IPS-NIHi11 (cell line): ENCODE measurements around the gene CD37.
"Not testable (repeated sequence)": the region's sequence is repeated elsewhere in the genome, so short reads cannot be mapped to it uniquely, and the experiment has no call there.

Experiments
- DNase-seq: peaks from one replicate; pipeline ENCODE4 v3.0.0; 2012; ENCODE audit warnings: mixed read lengths, low spot score

CD37 gene

GRCh38 chr19:49331187-49331586, 4.0 kb upstream of the CD37 start:
- not testable (repeated sequence) for DNase-seq

DNA sequence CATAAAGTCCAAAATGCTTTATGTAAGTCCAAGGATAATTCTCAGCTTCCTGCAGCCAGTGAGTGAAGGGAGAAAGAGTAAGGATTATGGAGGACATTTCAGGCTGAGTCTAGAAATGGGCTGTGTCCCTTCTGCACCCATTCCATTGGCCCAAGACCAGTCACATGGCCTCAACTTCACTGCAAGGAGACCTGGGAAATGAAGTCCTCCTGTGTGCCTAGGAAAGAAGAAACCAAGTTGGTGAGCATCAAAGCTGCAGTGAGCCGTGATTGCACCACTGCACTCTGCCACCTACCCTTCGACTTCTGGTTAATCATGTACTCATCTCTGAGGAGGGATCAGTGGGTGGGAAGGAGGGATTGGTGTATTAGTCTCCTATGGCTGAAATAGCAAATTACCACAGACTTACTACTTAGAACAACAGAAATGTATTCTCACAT, 3.6 kb upstream of the CD37 start:
- DNase-seq = peak; percentile 71

- not testable (repeated sequence) for DNase-seq
These were observed 2.4 kb upstream of the CD37 start for GRCh38 chr19:49332691-49333417.

GRCh38 chr19:49333418-49333805, 1.8 kb upstream of the CD37 start:
- DNase-seq = no peak

DNA sequence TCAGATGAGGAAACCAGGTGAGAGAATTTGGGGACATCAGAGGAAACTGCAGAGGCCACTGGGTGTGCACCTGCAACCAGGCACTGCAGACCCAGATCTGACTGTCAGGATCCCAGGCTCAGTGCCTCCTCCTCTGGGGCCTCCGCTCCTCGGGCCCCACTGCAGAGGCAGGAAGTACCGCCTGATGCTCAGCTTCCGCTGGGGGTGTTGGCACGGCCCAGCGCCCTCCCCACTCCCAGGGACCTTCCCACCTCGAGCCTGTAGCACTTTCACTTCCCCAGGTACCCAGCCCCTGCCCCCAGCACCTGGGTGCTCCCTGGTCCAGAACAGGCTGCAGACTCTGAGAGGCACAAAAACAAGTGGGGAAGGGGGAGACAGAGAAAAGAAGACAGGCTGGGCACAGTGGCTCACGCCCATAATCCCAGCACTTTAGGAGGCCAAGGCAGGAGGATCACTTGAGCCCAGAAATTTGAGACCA, 1.4 kb upstream of the CD37 start:
- no peak for DNase-seq

DNA sequence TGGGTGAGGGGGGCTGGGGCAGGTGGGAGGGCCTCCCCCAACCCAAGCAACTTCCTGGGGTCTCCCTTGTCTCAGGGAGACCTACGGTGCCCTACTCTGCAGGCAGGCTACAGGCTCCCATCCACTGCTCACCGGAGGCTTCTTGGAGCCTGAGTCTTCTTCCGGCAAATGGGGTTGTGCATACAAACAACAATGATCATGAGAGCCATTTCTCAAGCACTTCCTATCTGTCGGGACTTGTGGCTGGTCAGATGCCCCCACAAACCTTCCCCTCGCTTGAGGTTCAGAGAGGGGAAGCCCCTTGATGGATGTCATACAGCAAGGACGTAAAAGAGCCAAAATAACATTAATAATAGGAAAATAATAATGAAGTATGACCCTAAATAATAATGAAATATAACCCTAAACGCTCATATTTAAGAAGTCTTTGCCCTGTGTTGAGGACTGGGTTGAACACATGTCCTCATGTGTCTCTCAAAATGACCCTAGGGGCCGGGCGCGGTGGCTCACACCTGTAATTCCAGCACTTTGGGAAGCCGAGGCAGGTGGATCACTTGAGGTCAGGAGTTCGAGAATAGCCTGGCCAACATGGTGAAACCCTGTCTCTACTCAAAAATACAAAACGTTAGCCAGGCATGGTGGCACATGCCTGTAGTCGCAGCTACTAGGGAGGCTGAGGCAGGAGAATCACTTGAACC, 727 bp downstream of the CD37 start:
- DNase-seq = no peak

- no peak for DNase-seq
These were observed 1.5 kb downstream of the CD37 start for GRCh38 chr19:49336482-49337266.

- no peak for DNase-seq
These were observed 2.2 kb downstream of the CD37 start for GRCh38 chr19:49337267-49338022.

DNA sequence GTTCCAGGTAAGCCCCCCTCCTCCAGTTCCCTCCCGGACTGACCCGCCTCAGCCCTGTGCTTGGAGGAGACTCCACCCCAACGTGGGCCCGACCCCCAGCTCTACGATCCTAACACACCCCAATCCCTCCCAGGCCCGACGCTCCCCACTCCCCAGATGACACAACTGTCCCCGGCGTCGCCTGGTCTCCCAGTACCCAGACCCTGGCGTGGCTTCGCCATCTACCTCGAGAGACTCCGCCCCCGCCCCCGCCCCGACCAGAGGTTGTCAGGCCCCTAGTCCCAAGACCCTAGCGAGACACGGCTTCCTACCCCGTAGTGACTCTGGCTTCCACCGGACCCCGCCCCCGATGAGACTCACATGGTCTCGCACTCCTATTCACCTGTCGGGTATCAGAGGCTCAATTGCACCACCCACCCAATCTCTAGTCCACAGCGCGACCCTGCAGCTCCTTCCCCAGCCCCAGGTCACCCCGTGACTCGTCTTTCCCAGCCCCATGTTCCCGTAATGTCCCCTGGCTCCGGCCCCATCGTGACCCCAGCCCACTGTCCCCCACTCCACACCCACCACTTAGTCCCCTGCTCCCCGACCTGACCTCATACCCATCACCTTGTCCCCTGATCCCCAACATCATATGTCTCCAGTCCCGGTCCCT, 2.9 kb downstream of the CD37 start:
- DNase-seq = peak; percentile 68

DNA sequence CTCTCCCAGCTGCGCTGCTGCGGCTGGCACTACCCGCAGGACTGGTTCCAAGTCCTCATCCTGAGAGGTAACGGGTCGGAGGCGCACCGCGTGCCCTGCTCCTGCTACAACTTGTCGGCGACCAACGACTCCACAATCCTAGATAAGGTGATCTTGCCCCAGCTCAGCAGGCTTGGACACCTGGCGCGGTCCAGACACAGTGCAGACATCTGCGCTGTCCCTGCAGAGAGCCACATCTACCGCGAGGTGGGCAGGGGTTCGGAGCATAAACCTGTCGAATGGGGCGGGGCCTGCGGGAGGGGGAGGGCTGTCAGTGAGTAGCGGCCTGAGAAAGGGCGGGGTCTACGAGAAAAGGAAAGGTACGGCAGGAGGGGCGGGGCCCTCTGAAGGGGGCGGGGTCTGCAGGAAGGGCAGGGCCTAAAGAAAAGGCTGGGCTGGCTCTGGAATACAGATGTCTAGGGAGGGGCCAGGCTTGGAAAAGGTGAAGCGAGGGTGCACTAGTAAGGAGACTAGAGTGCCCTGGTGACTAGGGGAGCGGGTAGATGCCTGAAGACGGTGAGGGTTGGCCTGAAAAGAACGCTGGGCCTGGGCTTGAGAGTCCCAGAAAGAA, 3.6 kb downstream of the CD37 start:
- peak; percentile 94 for DNase-seq

DNA sequence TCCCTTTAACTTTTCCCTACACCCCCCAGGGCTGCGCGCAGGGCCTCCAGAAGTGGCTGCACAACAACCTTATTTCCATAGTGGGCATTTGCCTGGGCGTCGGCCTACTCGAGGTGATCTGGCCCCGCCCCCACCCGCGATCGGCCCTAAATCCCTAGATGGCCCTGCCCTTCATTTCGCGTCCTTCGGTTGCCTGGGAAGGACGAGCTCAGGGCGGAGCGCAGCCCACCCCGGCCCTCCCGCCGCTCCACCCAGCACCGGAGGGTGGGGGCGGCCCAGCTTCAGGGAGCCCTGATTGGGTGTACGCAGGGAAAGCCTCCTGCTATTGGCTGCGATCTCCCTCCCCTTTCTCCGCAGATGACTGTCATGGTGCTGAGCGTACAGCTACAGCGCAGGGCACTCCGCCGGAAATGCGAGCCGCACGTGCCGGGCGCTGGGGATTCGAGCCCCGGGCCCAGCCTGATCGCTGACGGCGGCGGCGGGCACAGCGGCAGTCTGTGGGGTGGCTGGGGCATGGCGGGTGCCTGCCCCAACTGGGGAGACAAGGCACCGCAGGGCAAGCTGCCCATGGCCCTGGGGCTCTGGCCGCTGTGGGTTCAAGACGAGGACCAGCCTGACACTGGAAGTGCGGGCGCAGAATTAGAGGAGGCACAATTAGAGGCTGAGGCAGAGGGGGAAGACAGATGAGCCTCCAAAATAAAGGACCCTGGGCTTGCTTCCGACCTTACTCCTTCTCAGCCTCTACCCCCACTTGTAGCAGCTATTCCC, 4.3 kb downstream of the CD37 start:
- DNase-seq = peak; percentile 96

DNA sequence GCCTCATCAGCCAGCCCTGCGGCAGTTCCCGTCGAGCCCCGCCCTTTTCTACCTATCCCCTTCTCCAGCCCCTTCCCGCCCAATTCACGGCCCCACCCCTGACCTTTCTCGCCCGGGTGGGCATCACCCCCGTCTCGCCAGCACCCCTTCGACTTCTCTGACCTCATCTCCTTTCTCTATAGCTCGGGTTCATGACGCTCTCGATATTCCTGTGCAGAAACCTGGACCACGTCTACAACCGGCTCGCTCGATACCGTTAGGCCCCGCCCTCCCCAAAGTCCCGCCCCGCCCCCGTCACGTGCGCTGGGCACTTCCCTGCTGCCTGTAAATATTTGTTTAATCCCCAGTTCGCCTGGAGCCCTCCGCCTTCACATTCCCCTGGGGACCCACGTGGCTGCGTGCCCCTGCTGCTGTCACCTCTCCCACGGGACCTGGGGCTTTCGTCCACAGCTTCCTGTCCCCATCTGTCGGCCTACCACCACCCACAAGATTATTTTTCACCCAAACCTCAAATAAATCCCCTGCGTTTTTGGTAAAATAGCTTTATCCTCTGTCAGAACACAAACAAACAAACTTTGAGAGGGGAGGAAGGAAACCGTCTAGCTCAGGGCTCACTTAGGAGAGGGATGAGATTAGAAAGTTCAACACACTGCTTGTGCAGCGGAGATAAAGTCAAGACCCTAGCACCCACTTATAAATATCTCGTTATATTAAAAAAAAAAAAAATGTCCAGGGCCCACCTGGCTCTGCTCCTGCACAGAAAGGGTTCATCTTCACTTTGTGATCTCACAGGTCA, 5.1 kb downstream of the CD37 start:
- DNase-seq = peak; percentile 84

GRCh38 chr19:49340865-49341718, 5.9 kb downstream of the CD37 start:
- DNase-seq = no peak

DNA sequence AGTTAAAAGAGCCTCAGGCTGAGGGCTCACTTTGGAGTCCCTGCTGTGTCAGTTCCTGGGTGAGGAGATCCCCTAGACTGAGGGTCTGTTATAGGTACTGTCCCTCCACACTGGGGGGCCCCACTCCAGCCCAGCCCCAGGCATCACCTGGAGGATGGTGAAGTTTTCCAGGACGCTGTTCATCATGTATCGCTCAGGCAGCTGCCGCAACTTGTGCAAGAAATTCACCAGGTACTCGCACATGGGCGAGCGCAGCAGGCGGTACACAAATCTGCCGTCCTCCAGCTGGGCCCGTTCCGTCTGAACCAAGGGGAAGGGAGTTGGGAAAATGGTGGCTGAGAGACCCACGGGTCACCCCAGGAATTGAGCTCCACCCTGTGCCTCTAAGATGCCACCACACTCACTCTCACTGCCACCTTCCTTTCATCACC, 7.1 kb downstream of the CD37 start:
- no peak for DNase-seq

DNA sequence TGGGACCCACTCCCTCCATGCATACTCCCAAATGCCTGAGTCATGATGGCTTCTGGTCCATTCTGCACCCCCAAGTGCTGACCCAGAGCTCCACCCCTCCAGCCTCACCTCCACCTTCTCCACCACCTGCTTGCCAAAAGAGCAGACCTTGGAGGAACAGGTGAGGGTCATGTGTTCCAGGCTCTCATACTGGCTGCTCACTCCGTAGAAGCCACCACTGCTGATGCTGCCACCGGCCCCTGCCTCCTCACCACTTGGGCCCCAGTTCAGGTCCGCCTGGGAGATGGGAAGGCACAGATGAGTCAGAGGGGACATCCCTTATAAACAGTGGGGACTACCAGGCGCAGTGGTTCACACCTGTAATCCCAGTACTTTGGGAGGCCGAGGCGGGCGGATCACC, 7.9 kb downstream of the CD37 start:
- DNase-seq = no peak

GRCh38 chr19:49344505-49345423, 9.6 kb downstream of the CD37 start:
- no peak for DNase-seq

GRCh38 chr19:49347191-49347590, 12.0 kb downstream of the CD37 start:
- no peak for DNase-seq
